Cardiac atrium fibroblast (primary cell): Measurements from ENCODE around the gene ENSA. TPM values are rescaled to one million over a fixed set of nuclear protein-coding genes. Genes with fewer than 3 reads are reported as not detected.

Source experiments
- total RNA-seq: library from RNA; depleted of rRNA; stranded (reverse); fragments of >200 nt; gene quantifications from 2 replicates; pipeline ENCODE4 v1.2.3, GENCODE V29; 2015

Gene ENSA
- 64.6 and 207 TPM in 2 replicates for total RNA-seq

DNA sequence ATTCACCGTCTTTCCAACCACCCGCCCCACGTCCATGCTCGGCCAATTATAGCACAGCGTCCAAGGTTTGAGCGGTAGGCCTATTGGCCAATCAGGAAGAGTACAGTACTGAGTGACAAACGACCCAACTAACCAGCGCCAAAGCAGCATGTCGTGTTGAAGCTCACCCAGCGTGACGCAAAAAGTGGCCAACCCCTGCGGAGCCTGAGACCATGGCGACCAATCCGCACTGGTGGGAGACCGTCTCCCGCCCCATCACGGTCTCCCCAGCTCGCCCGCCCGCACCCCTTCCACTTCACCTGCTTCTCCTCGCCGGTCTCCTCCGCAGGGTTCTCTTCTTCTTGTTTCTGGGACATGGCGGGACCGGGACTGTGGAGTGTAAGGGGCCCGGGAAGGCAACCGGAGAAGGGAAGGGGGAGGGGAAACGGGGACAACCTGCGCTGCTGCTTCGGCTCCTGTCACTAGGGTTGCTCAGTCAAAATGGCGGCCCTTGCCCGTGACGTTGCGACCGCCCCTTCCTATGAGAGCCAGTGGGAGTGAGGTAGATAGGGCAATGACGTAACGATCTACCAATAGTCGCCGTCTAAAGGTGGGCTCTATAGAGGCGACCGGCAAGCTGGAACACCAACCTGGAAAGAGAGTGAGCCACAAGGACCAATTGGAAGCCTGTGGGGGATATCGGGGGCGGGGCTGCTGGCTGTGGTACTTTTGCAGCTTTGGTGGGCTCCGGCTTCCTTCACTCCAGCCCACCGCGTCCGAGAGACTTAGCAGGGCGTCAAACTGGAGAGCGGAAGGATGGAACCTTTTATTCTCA, at the start of gene ENSA:
Gene ENSA, minus strand, starts transcription at position 498 of the 814 bp plus-strand sequence. Its CDS starts 142 bp downstream, at position 356.

DNA sequence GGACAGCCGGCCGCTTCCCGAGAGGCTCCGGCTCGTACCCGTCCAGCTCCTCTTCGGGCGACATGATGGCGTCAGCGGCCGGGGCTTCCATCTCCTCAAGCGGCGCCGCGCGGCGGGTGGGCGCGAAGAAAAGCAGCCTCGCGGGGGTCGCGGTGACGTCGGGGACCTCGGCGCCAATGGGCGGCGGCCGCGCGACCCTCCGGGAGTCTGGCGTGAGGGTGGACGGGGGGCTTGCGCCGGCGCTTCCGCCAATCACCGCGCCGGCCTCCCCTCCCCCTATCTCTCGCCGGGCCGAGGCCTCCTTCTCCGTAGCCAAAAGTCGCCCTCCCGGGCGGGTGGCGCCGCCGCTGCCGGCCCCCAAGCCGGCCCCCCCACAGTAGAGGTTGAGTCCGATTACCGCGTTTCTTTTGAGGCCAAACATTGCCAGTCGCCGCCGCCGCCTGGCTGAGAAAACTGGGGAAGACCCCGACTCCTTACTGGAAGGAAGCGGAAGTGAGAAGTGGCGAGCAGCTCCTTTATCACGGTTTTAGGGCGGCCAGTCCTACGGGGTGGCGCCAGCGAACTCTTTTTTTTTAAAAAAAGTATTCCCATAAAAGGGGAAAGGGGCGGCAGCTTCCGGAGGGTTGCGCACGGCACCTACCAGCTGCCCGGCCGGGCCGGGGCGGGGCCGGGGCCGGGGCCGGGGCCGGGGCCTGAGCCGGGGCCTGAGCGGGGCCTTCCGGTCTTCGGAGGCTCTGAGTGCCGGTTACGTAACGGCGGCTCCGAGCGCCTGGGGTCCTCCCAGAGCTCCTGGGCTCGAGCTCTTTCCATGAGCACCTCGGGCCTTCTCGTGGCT, 50.1 kb downstream of the ENSA start, which contains the start of gene MCL1:
Gene MCL1, minus strand, starts transcription at position 501 of the 835 bp plus-strand sequence. Its CDS starts 80 bp downstream, at position 421.

Other genes starting within 250 kb of the ENSA start
- gene TARS2, start 142.2 kb downstream of the ENSA start, total RNA-seq, result 10.9 and 15.9 TPM in 2 replicates
- 20.6 and 54.5 TPM in 2 replicates for gene ECM1, start 121.5 kb downstream of the ENSA start, total RNA-seq
- not detected in 2 replicates for gene FALEC, start 113.9 kb downstream of the ENSA start, total RNA-seq
- gene ADAMTSL4, start 80.2 kb downstream of the ENSA start, total RNA-seq, result 9.4 and 25.8 TPM in 2 replicates
- 224 and 236 TPM in 2 replicates for gene MCL1, start 50.0 kb downstream of the ENSA start, total RNA-seq
- gene GOLPH3L, start 67.5 kb upstream of the ENSA start, total RNA-seq, result 12.8 and 33.4 TPM in 2 replicates
- not detected in 2 replicates for gene HORMAD1, start 91.3 kb upstream of the ENSA start, total RNA-seq
- 2.0 and 3.1 TPM in 2 replicates for gene CTSS, start 136.2 kb upstream of the ENSA start, total RNA-seq
- gene CTSK, start 178.6 kb upstream of the ENSA start, total RNA-seq, result 13.8 and 18.4 TPM in 2 replicates
- 27.6 and 36.8 TPM in 2 replicates for gene ARNT, start 247.0 kb upstream of the ENSA start, total RNA-seq